B cell (primary cell): Measurements from ENCODE around the gene NTPCR. TPM values are rescaled to one million over a fixed set of nuclear protein-coding genes. Genes with fewer than 3 reads are reported as not detected.

Experiments
- ATAC-seq: fragments of 200-7000 bp; cut with Tn5 transposase; one replicate; pipeline ENCODE4 v1.10.0; 2021; ENCODE audit warnings: low read depth, mild to moderate bottlenecking, moderate number of reproducible peaks, moderate library complexity
- CTCF ChIA-PET: fragments of 350-600 bp; sonication (Branson Sonifier 250); formaldehyde crosslinking; loops from one replicate; lab custom pipeline; 2021; ENCODE audit warnings: antibody characterized with exemption, inconsistent platforms; lab: Charles Lee
- POLR2A ChIA-PET: fragments of 350-600 bp; sonication (Branson Sonifier 250); formaldehyde crosslinking; loops from one replicate; lab custom pipeline; 2021; ENCODE audit warnings: antibody characterized with exemption; lab: Charles Lee
- DNase-seq: peaks from one replicate; pipeline ENCODE4 v3.0.0; 2013
- H2AFZ ChIP-seq: 2 replicates; pipeline ENCODE4 v1.6.1; 2012; ENCODE audit warnings: mild to moderate bottlenecking, low read depth, low read length; ENCODE audit not compliant: insufficient read depth, poor library complexity, severe bottlenecking
- H3K27ac ChIP-seq, 2 donors: 1 replicate in 1 of 2; 2 replicates in 1 of 2; pipeline ENCODE4 v1.5.1; 2012 to 2013; ENCODE audit warnings: low read length in 2 of 2, mild to moderate bottlenecking in 2 of 2, moderate library complexity in 1 of 2
- H3K27me3 ChIP-seq, 4 experiments: fragments of 200-600 bp in 1 of 4; sonication (generic) in 1 of 4; replicated peaks in 1 of 4; 1 replicate in 2 of 4; 2 replicates in 2 of 4; pipeline versions ENCODE4 v1.6.1 to v1.7.0; 2013 to 2016; ENCODE audit warnings: low read length in 3 of 4, mild to moderate bottlenecking in 2 of 4, mixed read lengths in 1 of 4, moderate library complexity in 1 of 4; ENCODE audit not compliant: insufficient read depth in 4 of 4, control insufficient read depth in 3 of 4; ENCODE audit errors: control extremely low read depth in 1 of 4
- H3K36me3 ChIP-seq, 2 experiments: replicated peaks in 1 of 2; 1 replicate in 1 of 2; 2 replicates in 1 of 2; pipeline versions ENCODE4 v1.6.1 to v1.7.1; 2013; ENCODE audit warnings: low read length in 1 of 2; ENCODE audit not compliant: insufficient read depth in 2 of 2, control insufficient read depth in 1 of 2; ENCODE audit errors: control extremely low read depth in 1 of 2, extremely low read depth in 1 of 2
- H3K4me1 ChIP-seq, 2 donors: fragments of 200-600 bp in 1 of 2; sonication (generic) in 1 of 2; 1 replicate in 1 of 2; 2 replicates in 1 of 2; pipeline versions ENCODE4 v1.5.1 to v1.6.1; 2013 to 2017; ENCODE audit warnings: low read length in 2 of 2; ENCODE audit not compliant: control insufficient read depth in 2 of 2, insufficient read depth in 2 of 2
- H3K4me2 ChIP-seq: replicated peaks from 2 replicates; pipeline ENCODE3; 2012; ENCODE audit warnings: mild to moderate bottlenecking, low read depth, low read length; ENCODE audit not compliant: poor library complexity, severe bottlenecking
- H3K4me3 ChIP-seq, 5 experiments: fragments of 200-600 bp in 1 of 5; sonication (generic) in 1 of 5; 1 replicate in 3 of 5; 2 replicates in 2 of 5; pipeline versions ENCODE4 v1.5.1 to v1.7.0; 2011 to 2016; ENCODE audit warnings: low read length in 4 of 5, mild to moderate bottlenecking in 4 of 5, low read depth in 2 of 5, control low read depth in 1 of 5, moderate library complexity in 1 of 5; ENCODE audit not compliant: insufficient read depth in 1 of 5; ENCODE audit errors: control extremely low read depth in 1 of 5, extremely low read depth in 1 of 5
- H3K79me2 ChIP-seq: fragments of 200-600 bp; sonication (generic); one replicate; pipeline ENCODE4 v1.6.0; 2016; ENCODE audit warnings: low read length; ENCODE audit not compliant: control insufficient read depth, insufficient read depth
- H3K9ac ChIP-seq: fragments of 200-600 bp; sonication (generic); 2 replicates; pipeline ENCODE4 v1.6.1; 2017; ENCODE audit warnings: mild to moderate bottlenecking, low read length, moderate library complexity
- H3K9me3 ChIP-seq, 3 donors: one replicate each; pipeline versions ENCODE4 v1.6.1 to v1.7.1; 2013; ENCODE audit warnings: low read length in 2 of 3; ENCODE audit not compliant: control insufficient read depth in 2 of 3, insufficient read depth in 1 of 3; ENCODE audit errors: control extremely low read depth in 1 of 3
- H4K20me1 ChIP-seq: 2 replicates; pipeline ENCODE4 v1.6.0; 2012; ENCODE audit warnings: mild to moderate bottlenecking, low read length; ENCODE audit not compliant: insufficient read depth, control insufficient read depth, poor library complexity, severe bottlenecking
- H3K27ac Mint-ChIP-seq: one replicate; pipeline ENCODE4 v1.8.0; 2021; ENCODE audit warnings: mixed read lengths
- H3K27me3 Mint-ChIP-seq: one replicate; pipeline ENCODE4 v1.8.0; 2021; ENCODE audit warnings: mixed read lengths
- H3K4me1 Mint-ChIP-seq: one replicate; pipeline ENCODE4 v1.8.0; 2021; ENCODE audit warnings: mixed read lengths
- H3K4me3 Mint-ChIP-seq: one replicate; pipeline ENCODE4 v1.8.0; 2021; ENCODE audit warnings: mixed read lengths
- H3K9me3 Mint-ChIP-seq: one replicate; pipeline ENCODE4 v1.8.0; 2022; ENCODE audit warnings: mixed read lengths; ENCODE audit not compliant: insufficient read depth
- CTCF ChIP-seq: fragments of 200-600 bp; IDR thresholded peaks from one replicate; pipeline ENCODE4 v1.8.0; 2022; ENCODE audit warnings: antibody characterized with exemption, mild to moderate bottlenecking
- EZH2 ChIP-seq: IDR thresholded peaks from 2 replicates; pipeline ENCODE4 v1.6.1; 2012; ENCODE audit warnings: borderline replicate concordance, low read depth, mild to moderate bottlenecking, moderate library complexity, low read length; ENCODE audit not compliant: insufficient read depth, poor library complexity, severe bottlenecking
- WGBS: methylation state at CpG from one replicate; pipeline ENCODE4 v1.1.5; 2013; ENCODE audit warnings: missing lambda C conversion rate; ENCODE audit not compliant: insufficient coverage; 5-methylcytosine and 5-hydroxymethylcytosine counted together
- intact Hi-C: fragments of 100-400 bp; cut with micrococcal nuclease; formaldehyde crosslinking; loops from one replicate; pipeline ENCODE4 v1.10.0; 2022
- polyA plus RNA-seq: library from polyadenylated mRNA; depleted of rRNA; stranded (reverse); fragments of >200 nt; gene quantifications from 2 replicates; pipeline ENCODE4 v1.2.3, GENCODE V29; 2012
- total RNA-seq, 2 donors: library from RNA; stranded (reverse); fragments of 120-200 nt in 1 of 2; gene quantifications; 1 replicate in 1 of 2; 2 replicates in 1 of 2; pipeline versions ENCODE4 v1.2.3 to v1.2.4, GENCODE V29; 2013 to 2022

NTPCR gene
- total and polyA plus RNA-seq, 2 donors (not counting 1 experiment from before 2014, with no cell fraction given) = 7.6 to 16.5 TPM

DNA sequence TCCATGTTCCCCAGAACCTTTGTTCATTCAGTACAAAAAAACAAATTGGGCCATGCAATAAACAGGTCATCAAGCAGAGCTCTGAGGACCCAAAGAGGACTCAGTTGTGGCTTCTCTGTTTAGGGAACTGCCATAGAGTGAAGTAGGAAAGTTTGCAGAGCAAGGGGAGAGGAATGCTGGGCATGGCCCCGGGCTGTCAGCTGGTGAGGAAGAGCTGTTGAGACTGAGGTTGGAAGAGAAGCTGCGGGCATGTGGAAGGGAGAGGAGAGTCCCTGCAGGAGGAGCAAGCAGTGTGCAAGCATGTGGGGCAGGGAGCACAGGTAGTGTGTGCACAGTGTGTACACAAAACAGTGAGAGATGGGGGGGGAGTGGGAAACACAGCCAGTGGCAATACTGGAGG, 71.8 kb downstream of the NTPCR start:
- H3K4me1 ChIP-seq = no peaks in the 10 kb centered on the region
- Mint-ChIP-seq H3K9me3 (no peaks in the 10 kb centered on the region), H3K27ac (no peak overlapping the region), H3K4me1 (no peaks in the 10 kb centered on the region), H3K4me3 (no peak overlapping the region), H3K27me3 (no peaks in the 10 kb centered on the region)
- TF ChIP-seq CTCF (no peak), EZH2 (no peak)
- H3K27ac ChIP-seq = no peak overlapping the region
- no peaks in the 10 kb centered on the region for H4K20me1 ChIP-seq
- ChIA-PET CTCF (no interaction called here), POLR2A (no interaction called here)
- no peaks in the 10 kb centered on the region for H3K36me3 ChIP-seq
- H3K27me3 ChIP-seq = no peaks in the 10 kb centered on the region
- intact Hi-C loops = no loop called here
- no peaks in the 10 kb centered on the region for H3K79me2 ChIP-seq
- H2AFZ ChIP-seq = no peak overlapping the region
- no peak for DNase-seq
- no peak for ATAC-seq
- 84% methylated on average over 2 of the region's 2 CpGs for WGBS
- no peak overlapping the region for H3K4me3 ChIP-seq
- peaks cover 0 to 2% (median 0%) of the 10 kb centered on the region in 3 donors for H3K9me3 ChIP-seq
- no peak overlapping the region for H3K4me2 ChIP-seq
- no peak overlapping the region for H3K9ac ChIP-seq

GRCh38 chr1:233024199-233024598, 73.8 kb downstream of the NTPCR start:
- TF ChIP-seq CTCF (no peak), EZH2 (no peak)

More at GRCh38 chr1:233024199-233024598, 73.8 kb downstream of the NTPCR start:
- Histone ChIP-seq H3K36me3 (no peaks in the 10 kb centered on the region), H3K4me1 (no peaks in the 10 kb centered on the region), H3K4me2 (no peak overlapping the region), H3K27ac (no peak overlapping the region), H3K27me3 (no peaks in the 10 kb centered on the region), H4K20me1 (no peaks in the 10 kb centered on the region), H3K9me3 (peaks cover 0 to 2% (median 0%) of the 10 kb centered on the region in 3 donors), H3K4me3 (no peak overlapping the region), H3K79me2 (no peaks in the 10 kb centered on the region), H2AFZ (no peak overlapping the region), H3K9ac (no peak overlapping the region)
- ChIA-PET CTCF (interaction anchor here (1.6 kb wide), 1 partner anchor 12 kb away, joined by 4 read pairs; no protein-coding TSS in a partner anchor), POLR2A (no interaction called here)
- ATAC-seq (no peak), DNase-seq (no peak)
- Mint-ChIP-seq H3K4me3 (no peak overlapping the region), H3K4me1 (no peaks in the 10 kb centered on the region), H3K27ac (no peak overlapping the region), H3K27me3 (no peaks in the 10 kb centered on the region), H3K9me3 (no peaks in the 10 kb centered on the region)
- WGBS = 59% methylated on average over 5 of the region's 9 CpGs
- intact Hi-C loops = no loop called here
